ENCODE measurements around the gene SLC47A1.

The SLC47A1 gene

DNA sequence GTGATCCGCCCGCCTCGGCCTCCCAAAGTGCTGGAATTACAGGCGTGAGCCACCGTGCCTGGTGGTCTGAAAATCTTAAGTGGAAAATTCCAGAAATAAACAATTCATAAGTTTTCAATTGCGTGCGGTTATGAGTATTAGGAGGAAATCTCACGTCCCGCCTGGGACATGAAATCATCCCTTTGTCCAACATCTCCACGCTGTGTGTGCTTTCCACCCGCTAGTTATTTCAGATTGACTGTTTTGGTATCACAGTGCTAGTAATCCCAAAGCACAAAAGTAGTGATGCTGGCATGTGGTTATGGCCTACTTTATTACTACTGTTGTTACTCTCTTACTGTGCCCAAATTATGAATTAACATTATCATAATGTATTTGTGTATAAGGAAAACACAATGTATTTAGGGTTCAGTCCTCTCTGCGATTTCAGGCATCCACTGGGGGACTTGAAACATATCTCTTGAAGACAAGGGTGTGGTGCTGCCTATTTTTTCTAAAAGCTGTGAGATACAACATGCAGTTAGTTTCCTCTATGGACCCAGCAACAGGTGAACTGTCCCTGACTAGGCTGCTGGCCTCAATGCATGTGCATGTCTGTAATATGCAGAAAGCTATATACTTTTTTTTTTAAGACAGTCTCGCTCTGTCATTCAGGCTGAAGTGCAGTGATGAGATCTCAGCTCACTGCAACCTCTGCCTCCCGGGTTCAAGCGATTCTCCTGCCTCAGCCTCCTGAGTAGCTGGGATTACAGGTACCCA is 32.3 kb downstream of the SLC47A1 start:
- TF ChIP-seq, protein P1, sequence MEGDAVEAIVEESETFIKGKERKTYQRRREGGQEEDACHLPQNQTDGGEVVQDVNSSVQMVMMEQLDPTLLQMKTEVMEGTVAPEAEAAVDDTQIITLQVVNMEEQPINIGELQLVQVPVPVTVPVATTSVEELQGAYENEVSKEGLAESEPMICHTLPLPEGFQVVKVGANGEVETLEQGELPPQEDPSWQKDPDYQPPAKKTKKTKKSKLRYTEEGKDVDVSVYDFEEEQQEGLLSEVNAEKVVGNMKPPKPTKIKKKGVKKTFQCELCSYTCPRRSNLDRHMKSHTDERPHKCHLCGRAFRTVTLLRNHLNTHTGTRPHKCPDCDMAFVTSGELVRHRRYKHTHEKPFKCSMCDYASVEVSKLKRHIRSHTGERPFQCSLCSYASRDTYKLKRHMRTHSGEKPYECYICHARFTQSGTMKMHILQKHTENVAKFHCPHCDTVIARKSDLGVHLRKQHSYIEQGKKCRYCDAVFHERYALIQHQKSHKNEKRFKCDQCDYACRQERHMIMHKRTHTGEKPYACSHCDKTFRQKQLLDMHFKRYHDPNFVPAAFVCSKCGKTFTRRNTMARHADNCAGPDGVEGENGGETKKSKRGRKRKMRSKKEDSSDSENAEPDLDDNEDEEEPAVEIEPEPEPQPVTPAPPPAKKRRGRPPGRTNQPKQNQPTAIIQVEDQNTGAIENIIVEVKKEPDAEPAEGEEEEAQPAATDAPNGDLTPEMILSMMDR (IDR thresholded peaks at IDR 0.05; ENCODE audit: borderline replicate concordance, insufficient read depth, low read depth, low read length), result no peak

DNA sequence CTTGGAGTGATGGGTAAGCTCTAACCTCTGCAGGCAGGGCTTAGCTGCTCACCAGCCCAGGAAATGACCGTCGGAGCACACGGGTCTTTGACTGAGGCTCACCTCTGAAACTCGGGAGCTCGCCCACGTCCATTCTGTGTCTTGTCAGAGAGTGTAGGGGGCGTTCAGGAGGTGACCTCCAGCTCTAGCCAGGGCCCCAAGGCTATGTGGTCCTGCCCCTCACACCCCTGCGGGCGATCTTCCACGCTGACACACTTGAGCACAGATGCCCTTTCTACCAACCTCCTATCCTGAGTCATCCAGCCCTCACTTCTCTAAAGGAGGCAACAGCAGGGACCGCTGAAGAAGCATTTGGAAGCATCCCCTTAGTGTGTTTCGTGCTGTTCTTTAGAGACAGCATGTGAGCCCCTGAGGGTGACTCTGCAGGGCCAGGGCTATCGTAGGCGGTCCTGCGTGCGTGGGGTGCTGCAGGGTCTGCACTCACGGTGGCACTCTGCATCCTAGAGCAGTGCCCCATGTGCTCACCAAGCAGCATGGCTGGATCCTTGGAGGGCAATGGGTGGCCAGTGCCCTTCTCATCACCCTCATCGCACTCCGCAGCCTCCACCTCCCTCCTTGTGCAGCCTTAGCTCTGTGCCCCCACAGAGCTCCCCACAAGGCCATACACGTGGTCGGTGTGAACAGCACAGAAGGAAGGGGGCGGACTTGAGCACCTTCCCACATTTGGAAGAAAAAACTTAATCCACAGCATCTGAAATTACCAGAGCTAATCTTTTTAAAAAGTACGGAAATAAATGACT is 33.8 kb downstream of the SLC47A1 start:
- TF ChIP-seq, protein P1 (IDR thresholded peaks at IDR 0.05; ENCODE audit: borderline replicate concordance, insufficient read depth, low read depth, low read length), result no peak
- H3K4me3 ChIP-seq (ENCODE audit: low read depth, low read length), result no peak overlapping the region

More for the DNA sequence above, 32.3 kb downstream of the SLC47A1 start:
- H3K4me3 ChIP-seq (ENCODE audit: low read depth, low read length), result no peak overlapping the region

DNA sequence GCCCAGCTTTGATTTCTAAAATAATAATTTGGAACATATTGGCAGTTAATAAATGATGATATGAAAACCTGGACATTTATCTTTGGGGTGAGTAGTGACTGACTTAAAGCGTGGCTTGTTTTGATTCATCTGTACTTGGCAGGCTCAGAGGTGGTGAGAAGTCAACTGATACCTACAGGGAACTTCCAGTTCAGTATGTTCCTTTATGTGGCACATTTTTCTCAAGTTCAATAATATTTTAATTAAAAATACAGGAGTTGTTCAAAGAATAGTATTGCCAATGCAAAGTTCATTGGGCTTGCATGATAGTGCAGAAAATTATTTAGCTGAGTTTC is 34.3 kb downstream of the SLC47A1 start:
- no peak overlapping the region for H3K4me3 ChIP-seq (ENCODE audit: low read depth, low read length)
- TF ChIP-seq, protein P1 (IDR thresholded peaks at IDR 0.05; ENCODE audit: borderline replicate concordance, insufficient read depth, low read depth, low read length), result no peak

DNA sequence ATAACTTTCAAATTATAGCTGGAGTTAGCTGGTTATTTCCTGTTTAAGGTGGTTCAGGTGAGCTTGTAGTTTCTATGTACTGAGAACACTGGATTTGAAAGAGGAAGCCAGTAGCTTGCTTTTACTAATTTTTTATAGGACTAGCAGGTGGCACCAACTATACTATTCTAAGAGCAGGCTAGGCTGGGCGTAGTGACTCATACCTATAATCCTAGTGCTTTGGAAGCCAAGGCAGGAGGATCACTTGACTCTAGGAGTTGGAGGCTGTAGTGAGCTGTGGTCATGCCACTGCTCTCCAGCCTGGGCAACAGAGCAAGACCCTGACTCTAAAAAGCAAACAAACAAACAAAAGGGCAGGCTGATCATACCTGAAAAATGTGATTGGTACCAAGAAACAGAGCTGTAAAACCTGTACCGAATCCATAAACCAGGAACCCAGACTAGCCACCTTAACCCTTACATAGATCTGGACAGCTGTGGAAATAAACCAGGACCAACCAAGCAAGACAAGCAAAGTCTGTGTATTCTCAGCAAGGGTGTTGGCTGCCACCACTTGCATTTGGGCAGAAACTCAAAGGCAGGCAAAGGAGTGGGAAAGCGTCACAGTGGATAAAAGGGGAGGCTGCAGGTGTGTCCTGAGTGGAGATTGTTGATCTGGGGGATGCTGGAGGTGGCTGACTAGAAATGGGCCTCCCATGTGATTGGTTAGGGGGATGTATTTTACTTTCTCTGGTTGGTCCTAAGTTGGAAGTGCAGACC is 36.3 kb downstream of the SLC47A1 start:
- no peak overlapping the region for H3K4me3 ChIP-seq (ENCODE audit: low read depth, low read length)
- TF ChIP-seq, protein P1 (IDR thresholded peaks at IDR 0.05; ENCODE audit: borderline replicate concordance, insufficient read depth, low read depth, low read length), result no peak

DNA sequence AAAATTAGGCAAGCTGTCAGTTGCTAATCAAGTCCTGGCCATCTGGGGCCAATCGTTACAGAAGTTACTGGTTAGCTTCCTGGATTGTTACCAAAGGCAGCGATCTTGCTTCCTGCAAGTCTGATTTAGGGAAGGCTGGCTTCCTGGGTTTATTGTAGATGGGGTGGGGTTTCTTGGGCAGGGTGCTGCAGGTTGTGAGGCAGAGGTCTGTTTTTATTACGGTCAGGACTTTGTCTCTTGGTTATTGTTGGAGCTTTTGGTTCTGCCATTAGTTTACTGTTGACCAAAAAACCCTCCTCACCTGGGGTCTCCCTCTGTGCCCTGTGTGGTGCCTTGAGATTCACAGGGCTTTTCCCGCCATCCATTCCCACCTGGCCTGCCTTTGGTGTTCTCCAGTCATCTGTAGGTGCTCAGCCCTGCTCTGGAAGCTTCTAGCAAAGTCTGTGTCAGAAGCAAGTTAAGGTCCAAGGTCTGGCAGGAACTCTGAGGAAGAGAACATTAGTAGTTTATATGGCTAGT is 36.9 kb downstream of the SLC47A1 start:
- TF ChIP-seq, protein P1 (IDR thresholded peaks at IDR 0.05; ENCODE audit: borderline replicate concordance, insufficient read depth, low read depth, low read length), result no peak
- H3K4me3 ChIP-seq (ENCODE audit: low read depth, low read length), result no peak overlapping the region

DNA sequence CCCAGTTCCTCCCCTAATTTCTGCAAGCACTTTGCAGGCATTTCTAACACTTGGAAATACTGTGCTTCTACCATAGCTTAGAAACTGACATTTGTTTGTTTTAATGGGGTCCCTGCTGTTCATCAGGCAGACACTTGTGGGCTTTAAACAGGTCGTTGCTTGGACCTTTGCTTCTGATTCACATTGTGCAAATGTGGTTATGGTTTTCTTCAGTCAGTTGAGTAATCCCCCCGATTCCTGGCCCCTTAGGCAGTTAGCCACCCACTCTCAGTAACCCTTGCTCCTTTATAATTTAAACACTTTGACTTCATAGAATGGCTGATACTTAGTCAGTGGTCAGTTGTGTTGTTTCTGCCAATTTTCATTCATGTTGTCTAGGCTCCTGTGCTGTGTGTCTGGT is 39.4 kb downstream of the SLC47A1 start:
- H3K4me3 ChIP-seq (ENCODE audit: low read depth, low read length), result no peak overlapping the region
- TF ChIP-seq, protein P1 (IDR thresholded peaks at IDR 0.05; ENCODE audit: borderline replicate concordance, insufficient read depth, low read depth, low read length), result no peak

Data from GM12875 (cell line).